GM19351 (cell line): ENCODE data around the gene CASP5.
"Not testable (repeated sequence)": the region's sequence is repeated elsewhere in the genome, so short reads cannot be mapped to it uniquely, and the experiment has no call there.

Experiments
- ATAC-seq: cut with Tn5 transposase; IDR thresholded peaks from one replicate; pipeline ENCODE4 v1.9.1; 2021; ENCODE audit warnings: mild to moderate bottlenecking, moderate library complexity; ENCODE audit not compliant: unreplicated experiment

The CASP5 gene

DNA sequence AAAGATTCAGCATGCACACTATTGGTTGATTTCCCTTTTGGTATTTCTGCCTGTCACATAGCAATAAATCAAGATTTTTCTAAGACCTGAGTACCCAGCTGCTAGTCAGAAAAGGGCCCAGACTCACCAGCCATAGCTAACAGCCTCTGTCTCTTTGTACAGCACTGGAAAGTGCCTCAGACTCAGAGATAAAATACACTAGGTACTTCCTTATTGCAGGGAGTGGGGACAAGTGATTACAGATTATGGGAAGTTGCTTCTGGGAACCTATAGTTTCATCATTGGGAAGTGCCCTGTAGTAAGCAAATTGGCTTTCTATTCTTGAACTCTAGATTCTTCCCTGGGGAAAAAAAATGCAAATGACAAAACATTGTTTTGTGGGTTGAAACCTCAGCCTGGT, at the start of gene CASP5:
Gene CASP5 (minus strand): TSS at position 166 of the 400 bp plus-strand sequence. CDS start 32 bp downstream, at position 134.
- ATAC-seq: no peak

DNA sequence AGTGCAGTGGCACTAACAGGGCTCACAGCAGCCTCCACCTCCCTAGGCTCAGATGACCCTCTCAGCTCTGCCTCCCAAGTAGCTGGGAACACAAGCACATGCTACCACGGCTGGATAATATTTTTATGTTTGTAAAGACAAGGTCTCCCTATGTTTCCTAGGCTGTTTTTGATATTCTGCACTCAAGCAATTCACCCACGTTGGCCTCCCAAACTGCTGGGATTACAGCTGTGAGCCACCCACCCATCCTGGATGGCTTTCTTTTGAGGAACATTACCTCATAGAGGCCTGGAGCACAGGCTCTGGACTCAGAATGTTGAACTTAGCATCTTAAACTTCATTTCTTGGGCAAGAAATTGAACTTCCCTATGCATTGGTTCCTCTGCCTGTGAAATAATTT, 49.1 kb upstream of the CASP5 start:
- ATAC-seq: not testable (repeated sequence)

DNA sequence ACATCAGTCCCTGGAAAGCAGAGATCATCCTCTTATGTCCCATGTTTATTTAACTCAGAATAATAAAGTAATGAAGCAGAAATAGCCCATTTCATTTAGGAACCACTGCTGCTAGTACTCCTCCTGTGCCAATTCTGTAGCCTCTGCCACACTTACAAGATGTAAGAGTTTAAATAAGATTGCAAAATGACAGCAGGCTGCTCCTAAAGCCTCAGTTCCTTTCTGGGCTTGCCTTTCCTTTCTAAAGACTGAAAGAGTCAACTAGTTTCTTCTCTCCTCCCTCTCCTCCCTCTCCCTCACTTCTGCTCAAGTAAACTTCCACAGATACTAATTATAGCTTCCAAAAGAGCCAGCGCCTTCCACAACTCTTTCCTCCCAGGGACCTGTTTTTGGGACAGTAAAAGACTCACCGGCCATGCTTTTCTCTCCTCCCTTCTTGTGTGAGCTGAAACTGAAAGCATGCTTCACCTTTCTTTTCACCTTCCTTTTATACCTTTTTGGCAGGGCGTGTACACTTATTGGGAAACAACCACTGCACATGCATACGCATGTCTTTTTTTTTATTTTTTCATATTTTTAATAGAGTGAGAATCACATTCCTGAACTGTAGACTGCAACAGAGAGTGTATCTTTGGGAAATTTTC, 48.2 kb upstream of the CASP5 start:
- ATAC-seq: no peak

DNA sequence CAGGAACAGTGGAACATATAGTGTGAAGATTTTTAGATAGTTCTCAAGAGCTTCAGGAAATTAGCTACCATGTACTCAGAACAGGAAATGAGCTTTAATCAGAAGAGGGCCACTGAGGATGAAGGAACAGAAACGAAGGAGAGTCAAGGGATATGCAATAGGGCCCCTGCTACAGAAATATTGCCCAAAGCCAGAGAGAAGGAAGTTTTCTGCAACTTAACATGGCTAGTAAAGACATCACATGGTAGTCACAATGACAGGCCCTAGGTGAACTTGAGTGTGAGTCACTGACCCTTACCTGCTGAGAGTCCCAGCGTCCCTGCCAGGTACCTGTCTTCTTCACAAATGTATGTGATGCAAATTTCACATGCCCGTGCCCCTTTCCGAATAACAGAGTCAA, 47.3 kb upstream of the CASP5 start:
- ATAC-seq: no peak

DNA sequence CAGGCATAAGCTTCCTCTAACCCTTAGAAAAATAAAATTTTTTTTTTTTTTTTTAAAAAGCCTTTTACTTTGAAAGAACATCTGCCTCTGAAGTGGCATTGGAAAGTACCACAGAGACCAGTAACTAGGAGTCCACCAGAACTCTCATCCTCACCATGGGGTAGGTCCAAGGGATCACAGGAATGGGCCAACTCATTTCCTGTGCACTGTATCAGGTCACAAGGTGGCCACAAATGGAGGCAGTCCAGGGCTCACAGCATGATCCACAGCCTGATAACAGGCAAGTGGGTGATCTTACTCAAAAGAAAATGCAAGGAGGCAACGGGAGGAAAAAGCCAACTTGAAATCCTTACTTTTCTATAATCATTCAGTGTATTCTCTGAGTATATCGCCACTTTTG, 46.8 kb upstream of the CASP5 start:
- ATAC-seq: not testable (repeated sequence)

DNA sequence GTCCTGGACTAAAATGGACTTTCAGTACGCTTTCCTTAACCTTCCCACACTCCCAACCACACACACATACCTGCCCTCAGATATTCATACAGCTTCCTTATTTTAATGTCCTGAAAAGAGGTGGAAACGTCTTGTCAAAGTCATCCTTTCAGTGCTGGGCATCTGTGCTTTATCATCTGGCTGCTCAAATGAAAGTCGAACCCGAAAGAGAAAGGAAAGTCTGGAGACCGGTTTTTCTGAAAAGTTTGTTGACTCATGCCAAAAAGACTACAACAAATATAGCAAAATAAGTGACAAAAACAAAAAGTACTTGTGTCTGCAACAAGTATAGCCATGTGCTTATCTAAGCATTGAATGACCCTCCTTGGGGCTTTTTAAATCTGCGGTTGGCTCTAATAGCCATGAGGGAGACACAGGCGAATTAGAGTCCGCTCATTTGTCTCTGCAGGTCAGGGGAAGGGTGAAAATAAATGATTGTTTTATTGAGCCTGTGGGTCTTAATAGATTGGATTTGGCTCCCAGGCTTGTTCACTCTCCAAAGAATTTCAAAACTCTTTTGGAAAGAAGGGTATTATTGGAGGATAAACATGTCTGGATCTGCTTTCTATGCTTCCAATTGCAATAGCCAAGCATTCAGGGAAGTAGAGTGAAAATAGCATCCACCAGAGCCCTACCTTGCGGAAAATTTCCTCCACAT, 40.4 kb upstream of the CASP5 start:
- ATAC-seq: not testable (repeated sequence)

DNA sequence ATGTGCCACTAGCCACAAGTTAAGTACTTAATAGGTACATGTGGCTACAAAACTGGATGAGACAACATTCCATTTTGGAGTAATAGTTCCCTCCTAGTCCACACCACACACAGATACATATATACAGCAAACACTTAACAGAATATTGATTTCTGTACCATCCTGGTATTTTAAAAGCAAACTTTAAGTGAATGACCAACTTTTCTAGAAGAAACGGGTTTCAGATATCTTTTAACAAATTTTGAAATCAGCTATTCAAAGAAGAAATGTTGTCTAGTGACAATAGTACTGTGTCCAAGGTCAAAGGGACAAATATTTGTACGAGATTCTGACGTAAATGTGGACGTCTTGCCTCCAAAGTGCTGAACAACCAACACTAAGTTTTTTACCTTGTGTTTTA, 34.5 kb upstream of the CASP5 start:
- ATAC-seq: no peak

DNA sequence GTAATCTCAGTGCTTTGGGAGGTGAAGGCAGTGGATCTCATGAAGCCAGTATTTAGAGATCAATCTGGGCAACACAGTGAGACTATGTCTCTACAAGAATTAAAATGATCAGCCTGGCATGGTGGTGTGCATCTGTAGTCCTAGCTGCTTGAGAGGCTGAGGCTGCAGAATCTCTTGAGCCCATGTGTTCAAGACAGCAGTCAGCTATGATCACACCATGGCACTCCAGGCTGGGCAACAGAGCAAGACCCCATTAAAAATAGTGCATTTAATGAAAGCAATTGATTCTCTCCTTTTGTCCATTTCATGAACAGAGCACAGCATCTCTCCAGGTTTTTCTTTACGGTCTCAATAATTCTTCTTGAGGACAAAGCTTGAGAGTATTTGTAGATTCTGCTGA, 33.5 kb upstream of the CASP5 start:
- ATAC-seq: no peak

DNA sequence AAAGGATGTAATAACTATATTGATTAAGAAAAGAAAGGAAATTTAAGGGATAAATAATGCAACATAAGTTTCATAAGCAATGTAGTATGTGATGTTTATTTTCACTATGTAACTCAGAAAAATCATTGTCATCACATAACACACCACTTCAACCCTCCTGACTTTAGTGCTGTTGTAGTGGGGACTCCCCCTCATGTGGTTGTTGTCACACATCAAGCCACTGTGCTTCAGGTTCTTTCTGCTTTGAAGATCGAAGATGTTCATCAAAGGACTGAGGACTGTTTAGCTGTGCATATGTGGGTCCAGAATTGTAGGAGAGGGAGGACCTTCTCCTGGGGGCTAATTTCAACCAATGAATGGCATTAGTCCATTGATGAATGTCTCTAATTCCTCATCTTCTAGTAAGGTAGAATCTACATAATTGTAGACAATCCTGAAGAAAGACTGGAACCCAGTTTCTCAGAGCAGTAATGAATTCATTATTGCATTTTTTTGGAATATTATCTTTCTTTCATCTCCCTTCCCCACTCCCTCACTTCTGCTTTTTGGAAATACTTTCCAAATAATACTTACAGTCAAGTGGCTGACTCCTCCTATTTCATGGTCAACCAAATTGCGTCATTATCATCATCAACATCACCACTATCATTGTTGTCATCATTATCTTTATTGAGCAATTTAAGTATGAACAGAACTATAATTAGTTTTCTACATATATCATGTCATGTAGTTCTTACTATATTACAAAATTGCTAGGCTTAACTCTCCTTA, 31.9 kb upstream of the CASP5 start:
- ATAC-seq: no peak

DNA sequence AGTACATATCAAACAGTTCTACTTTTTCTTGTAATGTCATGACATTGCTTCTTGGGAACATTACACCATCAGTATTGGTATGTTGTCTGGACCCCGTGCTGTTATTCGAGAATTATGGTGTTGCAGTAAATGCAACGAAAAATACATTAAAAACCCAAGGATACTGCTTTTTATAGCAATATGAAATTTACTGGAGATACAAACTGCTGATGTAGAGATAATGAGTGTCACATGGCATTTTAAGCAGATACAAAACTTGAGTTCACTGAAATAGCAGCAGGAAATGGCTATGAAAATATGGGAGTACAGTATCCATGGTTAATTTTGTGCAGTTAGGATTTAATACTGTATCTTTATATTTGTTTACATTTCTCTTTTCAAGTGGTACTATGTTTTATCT, 29.5 kb upstream of the CASP5 start:
- no peak for ATAC-seq

DNA sequence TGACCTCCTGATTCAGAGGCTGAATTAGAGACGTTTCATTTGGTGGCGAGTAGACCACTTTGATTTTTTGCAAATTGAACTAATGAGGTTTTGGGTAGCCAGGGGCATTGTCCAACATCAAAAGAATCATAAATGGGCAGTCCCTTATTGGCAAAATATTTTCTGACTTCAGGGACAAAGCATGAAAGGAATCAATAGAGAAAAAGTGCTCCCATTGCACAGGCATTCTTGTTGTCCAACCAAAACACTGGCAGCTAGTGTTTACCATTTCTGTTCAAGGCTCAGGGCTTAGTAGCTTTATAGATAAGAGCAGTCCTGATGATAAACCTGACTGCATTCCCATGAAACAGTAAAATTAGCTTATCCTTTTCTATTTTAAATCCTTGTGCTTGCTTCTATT, 28.6 kb upstream of the CASP5 start:
- no peak for ATAC-seq

DNA sequence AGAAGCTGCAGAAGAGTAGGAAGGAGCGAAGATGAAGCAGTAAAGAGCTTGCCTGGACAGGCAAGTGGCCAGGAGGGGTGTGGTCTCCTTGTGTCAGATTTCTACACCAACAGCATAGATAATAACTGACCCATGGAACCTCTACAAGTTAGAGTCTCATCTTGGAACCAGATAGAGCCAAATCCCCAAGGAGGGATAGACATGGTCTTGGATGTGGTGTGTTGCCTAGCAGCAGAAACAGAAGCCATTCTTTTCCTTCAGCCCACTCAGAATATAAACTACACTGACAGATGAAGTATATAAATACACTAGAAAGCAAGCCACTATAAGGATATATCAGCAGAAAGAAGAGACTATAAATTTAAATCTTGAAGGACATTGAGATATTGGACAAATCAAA, 26.5 kb upstream of the CASP5 start:
- ATAC-seq: no peak

DNA sequence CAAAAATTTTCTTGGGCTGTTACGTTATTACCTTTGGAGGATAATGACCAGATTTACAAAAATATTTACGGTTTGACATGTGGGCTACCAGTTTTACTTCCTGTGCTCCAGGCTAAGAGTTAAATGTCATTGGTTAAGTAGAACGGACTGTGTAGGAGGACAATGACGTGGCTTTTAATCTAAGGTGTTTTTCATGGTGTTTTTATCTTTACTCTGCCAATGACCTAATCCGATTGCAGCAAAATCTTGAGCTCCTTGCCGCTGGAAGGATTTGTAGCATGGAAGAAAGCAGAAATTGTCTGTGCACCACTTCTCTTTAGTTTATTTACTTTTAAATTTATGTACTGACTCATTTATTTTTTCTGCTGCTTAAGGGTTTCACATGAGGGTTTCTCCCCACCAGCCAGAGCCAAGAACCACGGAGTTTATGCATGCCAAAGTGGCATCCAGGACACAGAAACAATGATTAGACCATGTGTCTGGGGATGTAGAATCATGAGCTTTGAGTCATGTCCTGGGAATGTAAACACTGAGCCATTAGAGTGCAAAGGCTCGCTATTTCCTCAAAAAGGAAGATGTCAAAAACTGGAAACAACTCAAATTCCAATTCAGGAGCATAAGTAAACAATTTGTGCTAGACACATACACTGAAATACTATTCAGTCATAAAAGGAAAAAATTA, 24.1 kb upstream of the CASP5 start:
- no peak for ATAC-seq

DNA sequence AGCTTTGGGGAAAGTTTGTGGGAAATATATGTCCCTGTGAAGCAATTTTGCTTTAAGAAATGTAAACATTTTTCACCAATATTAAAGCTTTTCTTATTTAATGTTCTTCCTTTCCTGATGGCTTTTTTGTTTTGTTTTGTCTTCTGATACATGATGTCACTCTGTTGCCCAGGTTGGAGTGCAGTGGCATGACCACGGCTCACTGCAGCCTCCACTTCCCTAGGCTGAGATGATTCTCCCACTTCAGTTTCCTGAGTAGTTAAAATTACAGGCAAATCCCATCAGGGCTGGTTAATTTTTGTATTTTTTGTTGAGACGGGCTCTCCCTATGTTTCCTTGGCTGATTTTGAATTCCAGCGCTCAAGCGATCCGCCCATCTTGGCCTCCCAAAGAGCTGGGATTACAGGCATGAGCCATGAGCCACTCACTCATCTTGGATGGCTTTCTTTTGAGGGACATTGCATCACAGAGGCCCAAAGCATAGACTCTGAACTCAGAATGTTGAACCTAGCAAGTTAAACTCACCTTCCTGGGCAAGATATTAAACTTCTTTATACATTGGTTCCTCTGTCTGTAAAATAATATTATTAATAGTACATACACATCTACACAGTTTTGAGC, 22.8 kb upstream of the CASP5 start:
- no peak for ATAC-seq

DNA sequence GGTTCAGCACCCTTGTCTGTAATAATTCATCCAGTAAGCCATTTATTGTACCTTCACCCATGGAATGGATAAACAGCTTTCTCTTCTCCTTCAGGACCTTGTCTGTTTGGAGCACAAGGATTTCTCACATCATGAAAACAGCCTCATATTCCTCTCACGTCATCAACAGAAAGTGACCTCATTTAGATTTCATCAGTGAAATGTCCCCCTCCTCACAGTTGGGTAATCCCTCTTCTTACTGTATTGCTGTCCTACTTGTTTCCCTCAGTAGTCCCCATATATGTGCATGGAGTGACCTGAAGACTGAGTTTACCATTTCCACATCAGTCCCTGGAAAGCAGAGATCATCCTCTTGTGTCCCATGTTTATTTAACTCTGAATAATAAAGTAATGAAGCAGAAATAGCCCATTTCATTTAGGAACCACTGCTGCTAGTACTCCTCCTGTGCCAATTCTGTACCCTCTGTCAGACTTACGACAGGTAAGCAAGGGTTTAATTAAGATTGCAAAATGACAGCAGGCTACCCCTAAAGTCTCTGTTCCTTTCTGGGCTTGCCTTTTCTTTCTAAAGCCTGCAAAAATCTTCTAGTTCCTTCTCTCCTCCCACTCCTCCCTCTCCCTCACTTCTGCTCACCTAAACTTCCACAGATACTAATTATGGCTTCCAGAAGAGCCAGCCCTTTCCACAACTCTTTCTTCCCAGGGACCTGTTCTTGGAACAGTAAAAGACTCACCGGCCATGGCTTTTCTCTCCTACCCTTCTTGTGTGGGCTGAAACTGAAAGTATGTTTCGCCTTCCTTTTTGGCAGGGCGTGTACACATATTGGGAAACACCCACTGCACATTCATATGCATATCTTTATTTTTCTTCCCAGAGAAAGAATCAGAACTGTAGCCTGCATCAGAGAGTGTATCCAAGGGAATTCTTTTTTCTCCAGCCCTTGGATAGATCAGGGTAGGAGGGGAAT, 21.9 kb upstream of the CASP5 start, which contains the start of gene CARD16:
Gene CARD16 (minus strand): TSS at position 779 of the 968 bp plus-strand sequence. CDS start 38 bp downstream, at position 741.
- ATAC-seq: peak; percentile 99

DNA sequence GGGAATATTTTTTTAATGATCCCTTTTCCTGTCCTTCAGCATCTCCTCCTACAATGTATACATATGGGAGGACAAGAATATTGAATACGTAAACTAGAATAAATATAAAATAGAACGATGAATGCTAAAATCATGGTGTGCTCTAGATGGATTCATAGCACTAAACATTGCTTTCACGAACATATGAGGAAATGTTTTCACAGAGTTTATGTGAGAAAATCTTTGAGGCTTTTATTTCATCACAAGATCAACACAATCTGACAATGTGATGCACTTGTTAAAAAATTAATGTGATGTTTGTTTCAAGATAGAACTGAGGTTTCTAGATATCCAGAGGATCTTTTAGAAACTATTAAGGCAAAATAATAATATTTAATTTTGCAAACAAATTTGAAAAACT, 19.2 kb upstream of the CASP5 start:
- no peak for ATAC-seq

DNA sequence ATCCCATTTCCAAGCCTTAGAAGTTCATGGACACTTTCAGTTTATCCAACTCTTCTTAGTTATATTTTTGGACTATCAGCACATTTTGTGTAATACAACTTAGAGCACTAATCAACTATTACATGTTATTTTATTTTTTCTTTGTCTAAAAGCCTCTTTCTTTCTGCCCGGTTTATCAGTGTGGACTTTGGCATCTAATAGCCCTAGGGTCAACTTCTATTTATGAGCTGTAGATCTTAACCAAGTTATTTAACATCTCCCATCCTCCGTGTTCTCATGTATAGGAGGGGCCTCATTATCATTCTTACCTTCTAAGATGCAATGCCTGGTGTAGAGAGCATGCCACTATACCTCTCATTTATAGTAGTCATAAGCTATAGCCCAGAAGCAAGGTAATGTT, 17.7 kb upstream of the CASP5 start:
- ATAC-seq: no peak

DNA sequence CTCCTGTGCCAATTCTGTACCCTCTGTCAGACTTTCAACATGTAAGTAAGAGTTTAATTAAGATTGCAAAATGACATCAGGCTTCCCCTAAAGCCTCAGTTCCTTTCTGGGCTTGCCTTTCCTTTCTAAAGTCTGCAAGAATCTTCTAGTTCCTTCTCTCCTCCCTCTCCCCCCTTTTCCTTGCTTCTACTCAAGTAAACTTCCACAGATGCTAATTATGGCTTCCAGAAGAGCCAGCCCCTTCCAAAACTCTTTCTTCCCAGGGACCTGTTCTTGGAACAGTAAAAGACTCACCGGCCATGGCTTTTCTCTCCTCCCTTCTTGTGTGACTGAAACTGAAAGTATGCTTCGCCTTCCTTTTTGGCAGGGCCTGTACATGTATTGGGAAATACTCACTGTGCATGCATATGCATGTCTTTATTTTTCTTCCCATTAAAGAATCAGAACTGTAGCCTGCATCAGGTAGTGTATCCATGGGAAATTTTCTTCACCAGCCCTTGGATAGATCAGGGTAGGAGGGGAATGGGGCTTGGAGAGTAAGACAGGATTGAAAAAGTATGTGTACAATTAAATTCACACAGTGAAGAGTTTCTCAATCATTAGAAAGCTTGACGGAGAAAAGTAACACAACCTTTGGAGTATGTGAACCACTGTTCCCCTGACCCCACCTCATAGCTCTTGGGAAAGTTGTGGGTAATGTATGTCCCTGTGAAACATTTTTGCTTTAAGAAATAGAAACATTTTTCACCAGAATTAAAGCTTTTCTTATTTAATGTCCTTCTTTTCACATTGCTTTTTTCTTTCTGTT, 12.0 kb upstream of the CASP5 start, which contains the start of gene CASP1:
Gene CASP1 (minus strand): TSS at position 332 of the 808 bp plus-strand sequence. CDS start 31 bp downstream, at position 301.
- peak; percentile 87 for ATAC-seq

DNA sequence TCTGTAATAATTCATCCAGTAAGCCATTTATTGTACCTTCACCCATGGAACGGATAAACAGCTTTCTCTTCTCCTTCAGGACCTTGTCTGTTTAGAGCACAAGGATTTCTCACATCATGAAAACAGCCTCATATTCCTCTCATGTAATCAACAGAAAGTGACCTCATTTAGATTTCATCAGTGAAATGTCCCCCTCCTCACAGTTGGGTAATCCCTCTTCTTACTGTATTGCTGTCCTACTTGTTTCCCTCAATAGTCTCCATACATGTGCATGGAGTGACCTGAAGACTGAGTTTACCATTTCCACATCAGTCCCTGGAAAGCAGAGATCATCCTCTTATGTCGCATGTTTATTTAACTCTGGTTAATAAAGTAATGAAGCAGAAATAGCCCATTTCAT, 11.4 kb upstream of the CASP5 start:
- not testable (repeated sequence) for ATAC-seq
